Activated CD4-positive, alpha-beta memory T cell treated with anti-CD3 and anti-CD28 coated beads for 36 hours (primary cell): ENCODE results near the gene LRRC4C. TPM values are rescaled to one million over a fixed set of nuclear protein-coding genes. Genes with fewer than 3 reads are reported as not detected.

Source experiments
- CTCF ChIA-PET: fragments of 350-600 bp; sonication (Branson Sonifier 250); formaldehyde crosslinking; loops from one replicate; lab custom pipeline; 2021; ENCODE audit warnings: antibody characterized with exemption, inconsistent platforms; lab: Charles Lee
- POLR2A ChIA-PET: fragments of 350-600 bp; sonication (Branson Sonifier 250); formaldehyde crosslinking; loops from one replicate; lab custom pipeline; 2021; ENCODE audit warnings: antibody characterized with exemption; lab: Charles Lee
- DNase-seq: peaks from one replicate; pipeline ENCODE4 v3.0.0-alpha.2; 2020
- H3K27ac Mint-ChIP-seq: one replicate; pipeline ENCODE4 v1.8.0; 2021; ENCODE audit warnings: mixed read lengths
- H3K27me3 Mint-ChIP-seq: one replicate; pipeline ENCODE4 v1.8.0; 2021; ENCODE audit warnings: mixed read lengths
- H3K36me3 Mint-ChIP-seq: one replicate; pipeline ENCODE4 v1.8.0; 2021; ENCODE audit warnings: mixed read lengths
- H3K4me1 Mint-ChIP-seq: one replicate; pipeline ENCODE4 v1.8.0; 2021; ENCODE audit warnings: low read depth, mixed read lengths
- H3K4me3 Mint-ChIP-seq: one replicate; pipeline ENCODE4 v1.8.0; 2021; ENCODE audit warnings: mild to moderate bottlenecking, mixed read lengths
- H3K9me3 Mint-ChIP-seq: one replicate; pipeline ENCODE4 v1.8.0; 2021; ENCODE audit warnings: mixed read lengths
- intact Hi-C: fragments of 100-400 bp; cut with micrococcal nuclease; formaldehyde crosslinking; loops from one replicate; pipeline ENCODE4 v1.15.1; 2023
- total RNA-seq, 2 experiments: library from RNA; stranded (reverse); gene quantifications; one replicate each; pipeline ENCODE4 v1.2.3, GENCODE V29; 2021

Gene LRRC4C
- total RNA-seq, 2 experiments from 2014 or later, result not detected

DNA sequence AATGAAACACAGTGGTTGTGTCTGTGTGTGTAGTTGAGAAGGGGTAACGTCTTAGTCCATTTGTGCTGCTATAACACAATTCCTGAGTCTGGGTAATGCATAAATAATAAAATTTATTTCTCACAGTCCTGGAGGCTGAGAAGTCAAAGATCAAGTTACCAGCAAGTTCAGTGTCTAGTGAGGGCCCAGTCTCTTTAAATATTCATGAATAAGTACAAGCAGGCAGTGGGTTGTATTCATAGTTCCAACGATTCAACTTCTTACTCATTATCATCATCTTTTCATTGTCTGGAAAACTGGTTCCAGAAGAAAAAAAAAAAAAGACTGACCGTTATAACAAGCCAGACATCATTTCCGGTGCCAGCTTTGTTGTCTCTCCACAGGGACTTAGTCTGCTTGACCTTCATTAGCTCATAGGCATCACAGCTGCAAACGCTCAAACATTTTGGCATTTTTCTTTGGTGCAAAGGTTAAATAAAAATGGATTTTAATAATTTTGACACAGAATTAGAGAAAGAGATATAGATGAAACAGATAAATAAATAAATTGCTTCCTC, 1297.5 kb downstream of the LRRC4C start:
- Mint-ChIP-seq H3K9me3 (peaks cover 28% of the 10 kb centered on the region), H3K4me1 (no peaks in the 10 kb centered on the region), H3K4me3 (no peak overlapping the region), H3K27me3 (no peaks in the 10 kb centered on the region), H3K36me3 (no peaks in the 10 kb centered on the region), H3K27ac (no peak overlapping the region)
- POLR2A ChIA-PET, result no interaction called here
- intact Hi-C loops, result no loop called here
- DNase-seq, result no peak
- CTCF ChIA-PET, result no interaction called here

DNA sequence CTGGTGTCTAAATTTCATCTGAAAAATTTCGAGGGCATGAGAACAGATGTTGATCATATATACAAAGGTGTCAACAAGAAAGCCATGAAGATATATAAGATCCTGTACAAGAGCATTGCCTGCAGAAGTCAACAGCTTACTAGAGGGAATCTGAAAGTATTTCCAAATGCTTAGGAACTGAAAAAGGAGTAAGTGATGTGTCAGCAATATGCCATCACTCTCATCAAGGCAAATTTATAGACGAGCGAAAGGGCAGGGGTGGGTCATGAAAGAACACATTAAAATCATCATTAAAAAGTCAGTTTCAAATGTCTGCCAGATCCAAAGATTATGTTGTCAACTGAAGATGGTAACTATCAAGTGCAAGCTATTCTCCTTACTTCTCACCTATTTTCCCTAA, 1299.0 kb downstream of the LRRC4C start:
- H3K4me1 Mint-ChIP-seq, result no peaks in the 10 kb centered on the region
- DNase-seq, result no peak
- POLR2A ChIA-PET, result no interaction called here
- intact Hi-C loops, result no loop called here
- peaks cover 40% of the 10 kb centered on the region for H3K9me3 Mint-ChIP-seq
- H3K27ac Mint-ChIP-seq, result no peak overlapping the region
- no peak overlapping the region for H3K4me3 Mint-ChIP-seq
- H3K36me3 Mint-ChIP-seq, result no peaks in the 10 kb centered on the region
- CTCF ChIA-PET, result no interaction called here
- H3K27me3 Mint-ChIP-seq, result no peaks in the 10 kb centered on the region

DNA sequence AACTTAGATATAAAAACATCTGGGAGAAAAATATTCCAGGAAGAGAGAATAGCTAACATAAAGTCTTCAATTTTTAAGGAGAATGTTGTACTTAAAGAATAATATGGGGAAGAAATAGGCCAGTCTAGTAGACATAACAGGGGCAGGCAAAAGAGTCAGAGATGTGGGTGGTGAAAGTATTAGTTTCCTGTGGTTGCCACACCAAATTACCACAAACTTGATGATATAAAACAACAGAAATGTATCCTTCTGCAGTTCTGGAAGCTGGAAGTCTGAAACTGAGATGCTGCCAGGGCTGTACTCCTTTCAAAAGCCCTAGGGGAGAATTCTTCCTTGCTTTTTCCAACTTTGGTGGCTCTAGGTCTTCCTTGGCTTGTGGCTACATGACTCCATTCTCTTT, 1309.7 kb downstream of the LRRC4C start:
- Mint-ChIP-seq H3K4me1 (no peaks in the 10 kb centered on the region), H3K4me3 (no peak overlapping the region), H3K27me3 (no peaks in the 10 kb centered on the region), H3K9me3 (peaks cover 35% of the 10 kb centered on the region), H3K36me3 (no peaks in the 10 kb centered on the region), H3K27ac (no peak overlapping the region)
- ChIA-PET CTCF (no interaction called here), POLR2A (no interaction called here)
- no peak for DNase-seq
- intact Hi-C loops, result no loop called here

DNA sequence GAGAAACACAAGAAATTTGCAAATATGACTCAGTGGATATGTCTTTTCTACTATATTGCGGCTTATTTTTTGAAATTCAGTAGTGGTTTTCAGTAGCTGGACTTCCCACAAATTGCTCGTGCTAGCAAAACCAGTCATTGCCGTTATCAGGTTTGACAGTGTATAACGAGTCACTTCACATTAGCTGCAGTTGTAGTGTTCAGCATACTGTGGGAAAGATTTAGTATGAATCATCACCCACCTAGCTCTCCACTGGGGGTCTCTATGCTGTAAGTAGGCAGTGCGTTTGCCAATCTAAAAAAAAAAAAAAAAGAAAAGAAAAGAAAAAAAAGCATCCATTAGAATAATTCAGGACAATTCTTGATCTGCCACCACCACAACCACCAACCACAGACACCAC, 1318.9 kb downstream of the LRRC4C start:
- no peak overlapping the region for H3K27ac Mint-ChIP-seq
- CTCF ChIA-PET, result no interaction called here
- no peak for DNase-seq
- H3K27me3 Mint-ChIP-seq, result no peaks in the 10 kb centered on the region
- POLR2A ChIA-PET, result no interaction called here
- H3K9me3 Mint-ChIP-seq, result peaks cover 31% of the 10 kb centered on the region
- no peaks in the 10 kb centered on the region for H3K4me1 Mint-ChIP-seq
- intact Hi-C loops, result no loop called here
- H3K4me3 Mint-ChIP-seq, result no peak overlapping the region
- H3K36me3 Mint-ChIP-seq, result no peaks in the 10 kb centered on the region

DNA sequence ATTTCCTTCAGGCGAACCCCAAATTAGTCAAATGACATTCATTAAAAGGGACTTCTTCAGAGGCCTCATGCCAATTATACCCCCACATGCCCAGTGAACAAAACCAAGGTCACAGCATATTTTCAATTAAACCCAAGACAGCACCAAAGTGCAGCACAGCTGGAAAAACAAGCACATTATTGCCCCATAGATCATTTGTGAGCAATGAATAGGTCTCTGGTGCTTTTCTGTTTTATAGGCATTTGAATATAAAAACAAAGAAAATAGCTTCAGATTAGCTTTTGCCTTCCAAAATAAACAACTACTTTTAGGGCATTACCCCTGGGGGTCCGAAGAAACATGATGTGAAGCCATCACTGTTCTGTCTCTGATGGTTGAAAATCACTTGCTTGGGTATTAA, 1319.9 kb downstream of the LRRC4C start:
- intact Hi-C loops, result no loop called here
- Mint-ChIP-seq H3K27me3 (no peaks in the 10 kb centered on the region), H3K27ac (no peak overlapping the region), H3K4me3 (no peak overlapping the region), H3K36me3 (no peaks in the 10 kb centered on the region), H3K9me3 (peaks cover 31% of the 10 kb centered on the region), H3K4me1 (no peaks in the 10 kb centered on the region)
- ChIA-PET CTCF (no interaction called here), POLR2A (no interaction called here)
- DNase-seq, result no peak

DNA sequence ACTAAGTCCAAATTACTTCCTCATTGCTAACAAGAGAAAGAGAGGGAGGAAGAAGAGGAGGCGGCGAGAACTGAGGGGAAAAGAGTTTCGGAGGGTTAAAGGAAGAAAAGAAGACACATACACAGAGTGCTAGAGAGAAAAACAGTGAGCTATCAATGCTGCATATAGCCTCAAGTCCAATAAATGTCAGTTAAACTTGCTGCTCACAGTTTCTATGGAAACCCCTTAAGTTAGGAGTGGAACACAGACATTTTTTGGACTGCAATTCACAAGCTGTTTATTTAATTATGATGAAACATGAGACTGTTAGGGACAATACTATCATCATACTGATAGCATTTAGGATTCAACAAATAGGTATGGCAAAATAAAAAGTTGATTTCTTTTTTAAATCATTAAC, 1320.4 kb downstream of the LRRC4C start:
- Mint-ChIP-seq H3K4me1 (no peaks in the 10 kb centered on the region), H3K4me3 (no peak overlapping the region), H3K9me3 (peaks cover 35% of the 10 kb centered on the region), H3K27ac (no peak overlapping the region), H3K36me3 (no peaks in the 10 kb centered on the region), H3K27me3 (no peaks in the 10 kb centered on the region)
- CTCF ChIA-PET, result no interaction called here
- no peak for DNase-seq
- POLR2A ChIA-PET, result no interaction called here
- intact Hi-C loops, result no loop called here

DNA sequence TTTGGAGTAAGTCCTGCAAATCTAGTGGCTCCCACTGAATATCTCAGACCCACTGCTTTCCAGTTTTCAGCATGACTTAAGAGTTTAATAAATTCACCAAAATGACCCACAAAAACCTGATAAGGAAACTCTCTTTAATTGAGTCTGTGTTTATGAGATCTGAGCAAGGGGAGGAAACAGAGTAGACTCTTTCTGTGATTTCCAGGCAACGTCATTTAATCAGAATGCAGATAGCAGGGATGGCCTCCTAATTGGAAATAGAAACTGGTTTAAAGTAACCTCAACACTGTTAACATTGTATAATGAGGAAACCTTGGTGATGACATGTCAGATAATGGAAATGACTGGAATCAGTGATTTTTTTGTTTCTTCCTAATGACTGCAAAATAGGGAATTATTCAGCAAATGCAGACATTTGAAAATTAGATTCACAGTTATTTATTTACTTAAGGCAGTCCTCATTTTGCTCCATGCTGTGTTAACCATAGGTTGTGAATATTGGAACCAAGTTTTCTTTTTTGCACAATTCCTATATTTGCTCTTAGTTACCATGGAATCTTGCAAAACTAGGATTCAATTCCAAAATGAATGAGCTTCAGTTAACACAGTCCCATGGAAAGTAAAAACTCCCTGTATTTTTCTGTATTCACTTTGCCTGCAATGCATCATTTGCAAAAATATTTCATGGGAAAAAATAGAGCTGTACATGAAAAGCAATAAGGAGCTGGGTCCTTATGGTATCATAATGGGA, 1324.5 kb downstream of the LRRC4C start:
- no peak for DNase-seq
- H3K36me3 Mint-ChIP-seq, result no peaks in the 10 kb centered on the region
- H3K4me3 Mint-ChIP-seq, result no peak overlapping the region
- peaks cover 12% of the 10 kb centered on the region for H3K9me3 Mint-ChIP-seq
- no peak overlapping the region for H3K27ac Mint-ChIP-seq
- H3K4me1 Mint-ChIP-seq, result no peaks in the 10 kb centered on the region
- H3K27me3 Mint-ChIP-seq, result no peaks in the 10 kb centered on the region
- ChIA-PET CTCF (no interaction called here), POLR2A (no interaction called here)
- intact Hi-C loops, result no loop called here

DNA sequence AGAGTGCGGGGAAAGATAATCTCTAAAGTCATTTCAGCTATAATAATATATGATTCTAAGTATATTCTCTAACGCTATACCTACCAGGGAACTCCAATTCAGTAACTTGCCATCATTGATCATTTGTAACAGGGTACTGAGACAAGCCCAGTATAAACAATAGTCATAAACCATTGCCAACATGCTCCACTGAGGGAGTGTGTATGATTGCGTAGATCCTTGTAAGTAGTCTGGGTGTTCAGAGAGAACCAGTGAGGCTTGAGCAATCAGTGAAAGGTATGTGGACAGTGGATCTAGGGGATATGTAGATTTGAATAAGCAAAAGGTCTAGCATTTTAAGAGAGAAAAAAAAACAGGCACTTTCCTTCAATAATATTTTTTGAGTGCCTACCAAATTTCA, 1326.0 kb downstream of the LRRC4C start:
- no peaks in the 10 kb centered on the region for H3K4me1 Mint-ChIP-seq
- H3K4me3 Mint-ChIP-seq, result no peak overlapping the region
- H3K36me3 Mint-ChIP-seq, result no peaks in the 10 kb centered on the region
- CTCF ChIA-PET, result no interaction called here
- peaks cover 11% of the 10 kb centered on the region for H3K9me3 Mint-ChIP-seq
- no peaks in the 10 kb centered on the region for H3K27me3 Mint-ChIP-seq
- intact Hi-C loops, result no loop called here
- H3K27ac Mint-ChIP-seq, result no peak overlapping the region
- POLR2A ChIA-PET, result no interaction called here
- no peak for DNase-seq

GRCh38 chr11:40132912-40133311, 1326.5 kb downstream of the LRRC4C start:
- H3K4me3 Mint-ChIP-seq, result no peak overlapping the region
- ChIA-PET CTCF (no interaction called here), POLR2A (no interaction called here)
- intact Hi-C loops, result no loop called here
- DNase-seq, result no peak
- H3K27ac Mint-ChIP-seq, result no peak overlapping the region
- H3K9me3 Mint-ChIP-seq, result peaks cover 15% of the 10 kb centered on the region
- H3K36me3 Mint-ChIP-seq, result no peaks in the 10 kb centered on the region
- H3K4me1 Mint-ChIP-seq, result no peaks in the 10 kb centered on the region
- no peaks in the 10 kb centered on the region for H3K27me3 Mint-ChIP-seq

DNA sequence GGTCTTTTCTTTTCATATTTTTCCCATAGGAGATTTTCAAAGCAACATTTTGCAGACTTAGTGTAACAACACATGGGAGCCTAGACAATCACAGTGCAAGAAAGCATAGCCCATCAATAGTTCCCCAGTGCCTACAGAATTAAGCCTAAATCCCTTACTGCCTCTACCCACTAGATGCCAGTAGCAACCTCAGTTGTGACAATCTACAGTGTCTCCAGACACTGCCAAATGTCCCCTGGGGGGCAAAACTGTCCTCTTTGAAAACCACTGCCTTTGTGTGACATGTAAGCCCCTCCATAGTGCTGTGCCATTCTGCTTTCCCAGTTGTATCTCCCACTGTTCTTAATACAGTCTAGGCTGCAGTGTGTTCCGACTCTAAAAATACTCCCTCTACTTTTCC, 1329.0 kb downstream of the LRRC4C start:
- Mint-ChIP-seq H3K36me3 (no peaks in the 10 kb centered on the region), H3K27me3 (no peaks in the 10 kb centered on the region), H3K9me3 (peaks cover 15% of the 10 kb centered on the region), H3K4me3 (no peak overlapping the region), H3K4me1 (no peaks in the 10 kb centered on the region), H3K27ac (no peak overlapping the region)
- intact Hi-C loops, result no loop called here
- POLR2A ChIA-PET, result no interaction called here
- CTCF ChIA-PET, result no interaction called here
- no peak for DNase-seq

GRCh38 chr11:40129266-40129665, 1330.2 kb downstream of the LRRC4C start:
- H3K27ac Mint-ChIP-seq, result no peak overlapping the region

DNA sequence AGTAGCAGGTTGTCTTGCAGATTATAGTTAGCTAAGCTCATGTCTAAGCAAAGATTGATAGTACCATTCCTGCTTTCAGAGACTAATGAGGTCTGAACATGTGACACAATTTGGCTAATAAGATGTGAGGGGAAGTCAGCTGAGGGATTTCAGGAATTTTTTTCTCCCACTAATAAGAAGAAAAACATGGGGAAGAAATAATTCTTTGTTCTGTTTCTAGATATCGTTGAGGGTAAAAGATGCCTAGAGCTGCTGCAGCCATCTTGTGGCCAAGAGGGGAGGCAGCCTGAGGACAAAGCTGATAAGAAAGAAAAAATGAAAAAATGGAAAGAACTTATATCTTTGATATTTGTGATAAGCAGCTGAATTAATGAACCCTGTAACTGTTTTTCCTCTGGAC, 1334.4 kb downstream of the LRRC4C start:
- Mint-ChIP-seq H3K36me3 (no peaks in the 10 kb centered on the region), H3K4me1 (no peaks in the 10 kb centered on the region), H3K9me3 (peaks cover 16% of the 10 kb centered on the region), H3K4me3 (no peak overlapping the region), H3K27ac (no peak overlapping the region), H3K27me3 (no peaks in the 10 kb centered on the region)
- POLR2A ChIA-PET, result no interaction called here
- no peak for DNase-seq
- intact Hi-C loops, result no loop called here
- CTCF ChIA-PET, result no interaction called here

More at GRCh38 chr11:40129266-40129665, 1330.2 kb downstream of the LRRC4C start:
- CTCF ChIA-PET, result no interaction called here
- Mint-ChIP-seq H3K4me1 (no peaks in the 10 kb centered on the region), H3K27me3 (no peaks in the 10 kb centered on the region), H3K9me3 (peaks cover 16% of the 10 kb centered on the region), H3K36me3 (no peaks in the 10 kb centered on the region), H3K4me3 (no peak overlapping the region)
- intact Hi-C loops, result no loop called here
- DNase-seq, result no peak
- POLR2A ChIA-PET, result no interaction called here

DNA sequence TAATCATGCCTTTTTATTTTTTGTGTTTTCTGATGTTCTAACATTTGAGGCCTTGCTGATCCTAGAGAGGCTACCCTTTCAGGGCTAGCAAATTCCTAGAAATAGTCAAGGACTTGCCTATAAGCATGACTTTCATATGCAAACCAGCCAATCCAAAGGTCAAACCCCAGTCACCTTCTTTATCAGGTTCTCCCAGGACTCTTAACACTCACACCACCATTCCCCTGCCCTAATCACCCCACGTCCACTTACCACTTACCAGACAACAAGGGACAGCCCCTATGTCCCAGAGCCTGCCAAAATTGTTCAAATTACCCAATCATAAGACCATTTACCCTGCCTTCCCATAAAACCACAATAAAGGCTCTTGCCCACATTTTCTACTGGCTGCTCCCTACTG, 1339.8 kb downstream of the LRRC4C start:
- Mint-ChIP-seq H3K4me1 (no peaks in the 10 kb centered on the region), H3K27me3 (no peaks in the 10 kb centered on the region), H3K36me3 (no peaks in the 10 kb centered on the region), H3K27ac (no peak overlapping the region), H3K4me3 (no peak overlapping the region), H3K9me3 (peaks cover 29% of the 10 kb centered on the region)
- ChIA-PET CTCF (no interaction called here), POLR2A (no interaction called here)
- intact Hi-C loops, result no loop called here
- no peak for DNase-seq
